Thyroid gland (tissue), 4 donors: ENCODE data around the gene PEX5. TPM values are rescaled to one million over a fixed set of nuclear protein-coding genes. Genes with fewer than 3 reads are reported as not detected.

Experiments used
- DNase-seq, 2 donors: peaks; one replicate each; pipeline ENCODE4 v3.0.0-alpha.2; 2019
- H3K27ac ChIP-seq, 3 donors: fragments of 200-600 bp; sonication (generic); 1 replicate in 2 of 3; 2 replicates in 1 of 3; pipeline ENCODE4 v1.5.1; 2016 to 2019; ENCODE audit warnings: mild to moderate bottlenecking in 1 of 3, moderate library complexity in 1 of 3
- H3K27me3 ChIP-seq: fragments of 200-600 bp; sonication (generic); one replicate; pipeline ENCODE4 v1.5.1; 2019
- H3K36me3 ChIP-seq, 2 donors: fragments of 200-600 bp; sonication (generic); one replicate each; pipeline ENCODE4 v1.5.1; 2016 to 2019
- H3K4me1 ChIP-seq, 2 donors: fragments of 200-600 bp; sonication (generic); one replicate each; pipeline ENCODE4 v1.5.1; 2017 to 2019
- H3K4me3 ChIP-seq, 3 donors: fragments of 200-600 bp; sonication (generic); replicated peaks in 1 of 3; 1 replicate in 2 of 3; 2 replicates in 1 of 3; pipeline ENCODE4 v1.5.1; 2016; ENCODE audit warnings: mild to moderate bottlenecking in 1 of 3
- H3K9me3 ChIP-seq: fragments of 200-600 bp; sonication (generic); one replicate; pipeline ENCODE4 v1.5.1; 2017
- CTCF ChIP-seq, 6 experiments: fragments of 200-600 bp in 3 of 6; fragments of 450-650 bp in 3 of 6; sonication (generic) in 3 of 6; IDR thresholded peaks; one replicate each; pipeline ENCODE4 v1.5.1; 2016 to 2019; ENCODE audit warnings: antibody characterized with exemption in 6 of 6, mild to moderate bottlenecking in 2 of 6, inconsistent platforms in 1 of 6, moderate library complexity in 1 of 6
- POLR2A ChIP-seq, 2 donors: fragments of 450-650 bp; IDR thresholded peaks; one replicate each; pipeline ENCODE4 v1.6.1; 2017; ENCODE audit warnings: antibody characterized with exemption in 2 of 2, mild to moderate bottlenecking in 2 of 2, moderate library complexity in 1 of 2
- WGBS, 2 donors: methylation state at CpG; one replicate each; pipeline ENCODE4 v1.1.5; 2017; 5-methylcytosine and 5-hydroxymethylcytosine counted together
- intact Hi-C: fragments of 100-400 bp; cut with DNase I; formaldehyde crosslinking; loops from one replicate; pipeline ENCODE4 v1.15.1; 2023
- total RNA-seq, 4 donors: library from RNA; depleted of rRNA; stranded (reverse); fragments of >200 nt; gene quantifications; one replicate each; pipeline ENCODE4 v1.2.3, GENCODE V29; 2016

Gene PEX5
- total RNA-seq, 4 donors from 2014 or later: 28.5 to 37.6 (median 32.8) TPM

GRCh38 chr12:7150356-7150755 is 39.1 kb upstream of the PEX5 start:
- intact Hi-C loops: no loop called here
- H3K27ac ChIP-seq: no peak overlapping the region

GRCh38 chr12:7150841-7151240 is 38.6 kb upstream of the PEX5 start:
- H3K36me3 ChIP-seq: peaks cover 13 to 27% of the 10 kb centered on the region in 2 donors
- TF ChIP-seq CTCF (IDR thresholded peaks at IDR 0.05) (no peak), POLR2A (IDR thresholded peaks at IDR 0.05) (no peak)
- H3K4me1 ChIP-seq: peaks cover 6 to 7% of the 10 kb centered on the region in 2 donors
- no peaks in the 10 kb centered on the region for H3K9me3 ChIP-seq
- WGBS, 2 donors: 93 to 98% methylated on average over 5 to 6 of the region's 6 CpGs
- H3K27ac ChIP-seq: no peak overlapping the region
- intact Hi-C loops: no loop called here
- no peak for DNase-seq
- no peaks in the 10 kb centered on the region for H3K27me3 ChIP-seq
- H3K4me3 ChIP-seq: no peak overlapping the region

More at GRCh38 chr12:7150356-7150755, 39.1 kb upstream of the PEX5 start:
- H3K9me3 ChIP-seq: no peaks in the 10 kb centered on the region
- no peak overlapping the region for H3K4me3 ChIP-seq
- whole genome bisulfite sequencing, 2 donors: 83 to 90% methylated on average over 8 to 12 of the region's 12 CpGs
- peaks cover 2% of the 10 kb centered on the region in 2 donors for H3K4me1 ChIP-seq
- TF ChIP-seq POLR2A (IDR thresholded peaks at IDR 0.05) (no peak), CTCF (IDR thresholded peaks at IDR 0.05) (no peak)
- peaks cover 13 to 28% of the 10 kb centered on the region in 2 donors for H3K36me3 ChIP-seq
- H3K27me3 ChIP-seq: no peaks in the 10 kb centered on the region
- no peak for DNase-seq

GRCh38 chr12:7151532-7151931 is 38.0 kb upstream of the PEX5 start:
- Histone ChIP-seq H3K27me3 (no peaks in the 10 kb centered on the region), H3K27ac (no peak overlapping the region), H3K9me3 (no peaks in the 10 kb centered on the region), H3K4me1 (peaks cover 10 to 11% of the 10 kb centered on the region in 2 donors), H3K4me3 (no peak overlapping the region), H3K36me3 (peaks cover 13 to 20% of the 10 kb centered on the region in 2 donors)
- no peak for TF ChIP-seq CTCF (IDR thresholded peaks at IDR 0.05)
- no peak for TF ChIP-seq POLR2A (IDR thresholded peaks at IDR 0.05)
- no peak for DNase-seq
- 94 to 97% methylated on average over 6 of the region's 6 CpGs for WGBS, 2 donors
- intact Hi-C loops: no loop called here

GRCh38 chr12:7152818-7153217 is 36.7 kb upstream of the PEX5 start:
- peaks cover 10 to 11% of the 10 kb centered on the region in 2 donors for H3K4me1 ChIP-seq
- no peaks in the 10 kb centered on the region for H3K9me3 ChIP-seq
- no peak overlapping the region for H3K4me3 ChIP-seq
- no peak for TF ChIP-seq CTCF (IDR thresholded peaks at IDR 0.05)
- no peak for TF ChIP-seq POLR2A (IDR thresholded peaks at IDR 0.05)
- WGBS, 2 donors: 85 to 87% methylated on average over 4 of the region's 4 CpGs
- H3K27ac ChIP-seq: no peak overlapping the region
- no peaks in the 10 kb centered on the region for H3K27me3 ChIP-seq
- intact Hi-C loops: no loop called here
- H3K36me3 ChIP-seq: peaks cover 13 to 18% of the 10 kb centered on the region in 2 donors
- DNase-seq: no peak

- no peak for TF ChIP-seq CTCF (IDR thresholded peaks at IDR 0.05)
- TF ChIP-seq POLR2A (IDR thresholded peaks at IDR 0.05): no peak
- no peaks in the 10 kb centered on the region for H3K9me3 ChIP-seq
- intact Hi-C loops: no loop called here
- peak in 1 of 2 donors; percentile 29 for DNase-seq
- WGBS, 2 donors: 66 to 67% methylated on average over 6 of the region's 6 CpGs
- H3K27ac ChIP-seq: no peak overlapping the region
- no peak overlapping the region for H3K4me3 ChIP-seq
- peaks cover 10 to 11% of the 10 kb centered on the region in 2 donors for H3K4me1 ChIP-seq
- H3K27me3 ChIP-seq: no peaks in the 10 kb centered on the region
- peaks cover 11 to 20% of the 10 kb centered on the region in 2 donors for H3K36me3 ChIP-seq
Observed at GRCh38 chr12:7154042-7154441, 35.4 kb upstream of the PEX5 start.
